AG10803 (cell line): ENCODE results near the gene RAB40A.

Experiments used
- DNase-seq: peaks from one replicate; pipeline ENCODE4 v3.0.0; 2010; ENCODE audit warnings: low read depth
- H3K4me3 ChIP-seq: 2 replicates; pipeline ENCODE4 v1.5.1; 2011; ENCODE audit warnings: mild to moderate bottlenecking, low read length, control low read depth
- TF ChIP-seq, protein P1 (sequence below): conservative IDR thresholded peaks from 2 replicates; pipeline ENCODE4 v1.5.1; 2011; ENCODE audit warnings: mild to moderate bottlenecking, low read length, control low read depth, inconsistent platforms

The RAB40A gene

DNA sequence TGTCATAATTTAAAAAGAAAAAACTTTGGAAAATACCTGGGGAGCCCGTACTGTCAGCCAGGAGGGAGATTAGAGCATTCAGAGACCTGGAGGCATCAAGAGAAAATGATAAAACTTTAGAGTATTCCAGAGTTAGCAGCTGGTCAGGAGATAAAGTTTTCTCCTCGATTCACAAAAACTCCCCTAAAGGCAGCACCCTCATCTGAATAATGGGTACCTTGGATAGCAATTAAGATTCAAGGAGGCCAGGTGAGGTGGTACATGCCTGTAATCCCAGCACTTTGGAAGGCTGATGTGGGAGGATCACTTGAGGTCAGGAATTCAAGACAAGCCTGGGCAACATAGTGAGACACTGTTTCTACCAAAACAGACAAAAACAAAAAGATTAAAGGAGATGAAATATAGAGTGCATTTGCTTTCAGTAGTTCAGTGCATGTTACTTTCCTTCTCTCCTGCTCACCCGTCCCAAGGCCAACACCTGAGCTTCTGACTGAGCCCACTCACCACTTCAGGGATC, 18.6 kb upstream of the RAB40A start:
- H3K4me3 ChIP-seq, result no peak overlapping the region
- TF ChIP-seq, protein P1, sequence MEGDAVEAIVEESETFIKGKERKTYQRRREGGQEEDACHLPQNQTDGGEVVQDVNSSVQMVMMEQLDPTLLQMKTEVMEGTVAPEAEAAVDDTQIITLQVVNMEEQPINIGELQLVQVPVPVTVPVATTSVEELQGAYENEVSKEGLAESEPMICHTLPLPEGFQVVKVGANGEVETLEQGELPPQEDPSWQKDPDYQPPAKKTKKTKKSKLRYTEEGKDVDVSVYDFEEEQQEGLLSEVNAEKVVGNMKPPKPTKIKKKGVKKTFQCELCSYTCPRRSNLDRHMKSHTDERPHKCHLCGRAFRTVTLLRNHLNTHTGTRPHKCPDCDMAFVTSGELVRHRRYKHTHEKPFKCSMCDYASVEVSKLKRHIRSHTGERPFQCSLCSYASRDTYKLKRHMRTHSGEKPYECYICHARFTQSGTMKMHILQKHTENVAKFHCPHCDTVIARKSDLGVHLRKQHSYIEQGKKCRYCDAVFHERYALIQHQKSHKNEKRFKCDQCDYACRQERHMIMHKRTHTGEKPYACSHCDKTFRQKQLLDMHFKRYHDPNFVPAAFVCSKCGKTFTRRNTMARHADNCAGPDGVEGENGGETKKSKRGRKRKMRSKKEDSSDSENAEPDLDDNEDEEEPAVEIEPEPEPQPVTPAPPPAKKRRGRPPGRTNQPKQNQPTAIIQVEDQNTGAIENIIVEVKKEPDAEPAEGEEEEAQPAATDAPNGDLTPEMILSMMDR, result no peak
- no peak for DNase-seq

DNA sequence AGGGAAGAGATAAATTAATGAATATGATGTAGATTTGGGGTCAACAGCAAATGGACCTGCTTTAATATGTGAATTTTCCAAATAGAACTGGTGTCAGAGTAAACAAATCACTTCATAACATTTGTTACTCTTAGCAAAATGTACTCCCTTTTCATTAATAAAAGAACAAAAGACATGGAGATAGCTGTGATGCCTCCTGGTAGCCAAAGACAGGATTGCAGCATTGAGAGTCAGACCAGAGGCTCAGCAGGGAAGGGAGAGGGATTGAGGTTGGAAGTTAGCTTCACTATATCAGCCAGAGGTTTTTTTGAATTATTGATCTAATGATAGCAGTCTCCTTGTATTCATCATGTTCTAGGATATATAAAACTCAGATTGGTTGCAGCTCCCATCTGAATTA, 17.4 kb upstream of the RAB40A start:
- no peak for DNase-seq
- no peak overlapping the region for H3K4me3 ChIP-seq
- TF ChIP-seq, protein P1, result no peak

DNA sequence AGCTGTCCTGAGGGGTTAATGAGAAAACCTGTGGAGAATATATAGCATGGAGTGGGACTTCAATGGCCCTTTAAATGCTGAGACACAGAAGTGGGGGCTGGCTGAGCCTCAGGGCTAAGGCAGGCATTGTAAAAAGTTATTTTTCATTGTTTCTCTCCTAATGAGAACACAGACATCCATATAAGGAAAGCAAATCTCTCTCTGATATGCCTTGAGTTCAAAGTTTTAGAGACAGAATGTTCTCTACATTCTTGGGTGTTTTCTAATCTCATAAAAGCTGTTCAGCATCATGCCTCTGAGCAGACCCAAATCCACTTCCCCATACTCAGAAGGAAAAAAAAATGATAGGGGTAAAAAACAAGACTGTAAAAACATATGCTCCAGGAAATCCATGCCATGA, 16.8 kb upstream of the RAB40A start:
- no peak overlapping the region for H3K4me3 ChIP-seq
- TF ChIP-seq, protein P1, result no peak
- DNase-seq, result no peak

DNA sequence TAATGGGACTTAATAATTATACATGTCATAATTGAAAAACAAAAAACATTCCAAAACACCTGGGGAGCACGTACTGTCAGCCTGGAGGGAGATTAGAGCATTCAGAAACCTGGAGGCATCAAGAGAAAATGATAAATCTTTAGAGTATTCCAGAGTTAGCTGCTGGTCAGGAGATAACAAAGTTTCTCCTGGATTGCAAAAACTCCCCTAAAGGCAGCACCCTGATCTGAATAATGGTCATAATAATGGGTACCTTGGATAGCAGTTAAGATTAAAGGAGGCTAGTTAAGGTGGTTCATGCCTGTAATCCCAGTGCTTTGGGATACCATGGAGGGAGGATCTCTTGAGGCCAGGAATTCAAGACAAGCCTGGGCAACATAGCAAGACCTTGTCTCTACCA, 15.9 kb upstream of the RAB40A start:
- no peak overlapping the region for H3K4me3 ChIP-seq
- TF ChIP-seq, protein P1, result no peak
- DNase-seq, result no peak

DNA sequence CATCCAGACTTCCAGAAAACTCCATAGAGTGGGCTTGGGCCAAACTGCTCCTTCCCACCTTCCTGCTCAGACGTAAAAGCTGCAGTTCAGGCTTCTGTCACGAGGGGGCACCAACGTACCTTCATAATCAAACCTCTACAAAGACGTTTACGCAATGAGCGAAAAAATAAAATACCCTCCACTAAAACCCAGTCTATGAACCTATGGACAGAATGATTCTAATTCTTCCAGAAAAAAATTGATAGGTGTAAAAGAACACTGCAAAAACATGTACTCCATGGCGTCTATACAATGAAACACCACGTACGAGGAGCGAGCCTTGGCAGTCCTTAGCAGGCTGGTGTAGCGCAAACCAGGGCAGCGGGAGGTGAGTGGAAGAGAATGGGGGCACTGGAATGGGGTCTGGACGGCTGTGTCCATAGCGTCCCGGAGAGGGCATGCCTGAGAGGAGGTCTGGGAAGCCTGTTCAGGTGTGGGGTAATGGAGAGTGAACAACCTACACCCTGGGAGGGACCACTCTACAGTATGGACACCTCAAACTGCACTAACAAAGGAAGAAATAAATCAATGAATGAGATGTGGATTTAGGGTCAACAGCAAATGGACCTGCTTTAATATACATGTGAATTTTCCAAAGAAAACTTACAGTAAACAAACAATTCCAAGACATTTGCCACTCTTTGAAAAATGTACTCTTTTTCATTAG, 14.4 kb upstream of the RAB40A start:
- TF ChIP-seq, protein P1, result peak; percentile 77
- H3K4me3 ChIP-seq, result peak overlapping the region; percentile 54
- DNase-seq, result peak; percentile 63

DNA sequence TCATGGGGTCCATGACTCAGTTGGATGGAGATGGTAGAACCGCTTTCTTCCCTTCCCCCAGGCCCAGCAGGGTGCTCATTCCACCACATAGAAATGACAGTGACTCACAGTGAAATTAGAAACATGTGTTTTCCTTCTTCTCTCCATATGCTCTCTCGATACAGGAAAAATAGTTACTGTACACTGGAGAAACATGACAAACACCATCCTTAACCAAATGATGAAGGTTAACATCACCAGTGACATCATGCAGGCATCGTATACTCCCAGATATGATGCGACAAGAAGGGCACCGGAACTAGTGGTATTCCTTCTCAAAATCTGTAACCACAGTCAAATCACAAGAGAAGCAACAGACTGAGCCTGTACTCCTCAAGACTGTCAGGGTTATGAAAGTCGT, 11.7 kb upstream of the RAB40A start:
- peak overlapping the region; percentile 23 for H3K4me3 ChIP-seq
- TF ChIP-seq, protein P1, result no peak
- DNase-seq, result peak; percentile 79

DNA sequence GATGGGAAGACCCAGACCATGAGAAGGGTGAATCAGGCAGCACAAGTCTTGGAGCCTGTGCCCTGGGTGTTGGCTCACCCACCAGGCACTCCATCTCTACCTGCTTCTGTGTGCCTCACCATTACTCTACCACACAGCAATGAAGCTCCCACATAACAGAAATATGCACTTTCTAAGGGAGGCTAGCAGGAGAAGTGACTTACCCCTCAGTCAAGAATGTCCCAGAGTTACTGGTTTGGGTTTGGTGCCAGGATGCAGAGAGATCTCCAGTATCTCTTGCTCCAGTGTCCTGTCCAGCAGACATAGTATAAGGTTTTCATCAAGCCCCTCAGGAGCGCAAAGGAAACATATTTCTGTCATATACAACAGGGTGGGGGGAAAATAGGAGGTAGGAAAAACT, 11.3 kb upstream of the RAB40A start:
- DNase-seq, result peak; percentile 58
- H3K4me3 ChIP-seq, result no peak overlapping the region
- TF ChIP-seq, protein P1, result no peak
